BLaER1 (cell line): Measurements from ENCODE around the gene DIPK1A.

ENCODE experiments used
- H3K27ac ChIP-seq: shearing (Covaris generic); formaldehyde crosslinking; 2 replicates; pipeline ENCODE4 v1.8.1; 2022
- H3K27me3 ChIP-seq: shearing (Covaris generic); formaldehyde crosslinking; 2 replicates; pipeline ENCODE4 v1.8.1; 2022
- H3K36me3 ChIP-seq: shearing (Covaris generic); formaldehyde crosslinking; 2 replicates; pipeline ENCODE4 v1.8.1; 2022
- H3K4me1 ChIP-seq: shearing (Covaris generic); formaldehyde crosslinking; 2 replicates; pipeline ENCODE4 v1.8.1; 2022
- H3K4me2 ChIP-seq: shearing (Covaris generic); formaldehyde crosslinking; 2 replicates; pipeline ENCODE4 v1.8.1; 2022
- H3K4me3 ChIP-seq: shearing (Covaris generic); formaldehyde crosslinking; 2 replicates; pipeline ENCODE4 v1.8.1; 2022
- H3K9ac ChIP-seq: shearing (Covaris generic); formaldehyde crosslinking; 2 replicates; pipeline ENCODE4 v1.8.1; 2022
- H3K9me3 ChIP-seq: shearing (Covaris generic); formaldehyde crosslinking; 2 replicates; pipeline ENCODE4 v1.8.1; 2022
- H4K20me1 ChIP-seq: shearing (Covaris generic); formaldehyde crosslinking; 2 replicates; pipeline ENCODE4 v1.8.1; 2022
- Cebpa-rat ChIP-seq: shearing (Covaris generic); IDR thresholded peaks from 2 replicates; pipeline ENCODE4 v1.8.1; 2022

The DIPK1A gene

DNA sequence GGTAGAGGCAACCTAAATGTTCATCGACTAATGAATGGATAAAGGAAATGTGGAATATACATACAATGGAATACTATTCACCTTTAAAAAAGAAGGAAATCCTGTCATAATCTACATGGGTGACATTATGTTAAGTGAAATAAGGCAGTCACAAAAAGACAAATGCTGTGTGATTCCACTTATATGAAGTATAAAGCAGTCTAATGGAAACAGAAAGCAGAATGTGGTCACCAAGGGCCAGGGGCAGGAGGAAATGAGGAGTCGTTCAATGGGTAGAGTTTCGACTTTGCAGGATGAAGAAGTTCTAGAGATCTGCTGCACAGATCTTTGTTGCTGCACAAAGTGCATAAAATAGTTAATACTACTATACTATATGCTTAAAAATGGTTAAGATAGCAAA lies 7.8 kb downstream of the DIPK1A start:
- TF ChIP-seq Cebpa-rat: no peak
- no peaks in the 10 kb centered on the region for H3K9me3 ChIP-seq
- no peak overlapping the region for H3K27ac ChIP-seq

GRCh38 chr1:92952714-92953113 lies 8.5 kb downstream of the DIPK1A start:
- Histone ChIP-seq H3K27me3 (no peaks in the 10 kb centered on the region), H3K27ac (no peak overlapping the region), H3K9me3 (no peaks in the 10 kb centered on the region), H3K4me2 (no peak overlapping the region), H4K20me1 (no peaks in the 10 kb centered on the region), H3K9ac (no peak overlapping the region), H3K4me1 (peaks cover 52% of the 10 kb centered on the region), H3K4me3 (no peak overlapping the region), H3K36me3 (no peaks in the 10 kb centered on the region)
- TF ChIP-seq Cebpa-rat: no peak

More for the DNA sequence above, 7.8 kb downstream of the DIPK1A start:
- Histone ChIP-seq H4K20me1 (no peaks in the 10 kb centered on the region), H3K9ac (no peak overlapping the region), H3K36me3 (no peaks in the 10 kb centered on the region), H3K27me3 (no peaks in the 10 kb centered on the region), H3K4me3 (no peak overlapping the region), H3K4me1 (peaks cover 52% of the 10 kb centered on the region), H3K4me2 (peak overlapping the region; percentile 6; the same call in 1 of the 2 replicates)

DNA sequence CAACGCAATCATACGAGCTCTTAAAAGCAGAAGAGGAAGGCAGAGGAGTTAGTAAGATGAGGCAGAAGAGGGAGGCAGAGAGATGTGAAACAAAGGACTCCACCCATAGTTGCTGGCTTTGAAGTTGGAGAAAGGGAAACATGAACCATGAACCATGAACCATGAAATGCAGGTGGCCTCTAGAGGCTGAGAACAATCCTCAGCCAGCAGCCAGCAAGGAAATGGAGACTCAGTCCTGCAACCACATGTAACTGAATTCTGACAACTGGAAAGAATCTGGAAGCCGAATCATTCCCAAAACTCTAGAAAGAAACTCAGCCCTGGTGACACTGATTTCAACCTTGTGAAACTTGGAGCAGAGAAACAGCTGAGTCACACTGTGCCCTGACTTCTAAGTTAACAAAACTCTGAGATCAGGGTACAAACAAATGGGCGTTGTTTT lies 10.1 kb downstream of the DIPK1A start:
- Histone ChIP-seq H3K4me1 (peaks cover 47% of the 10 kb centered on the region), H3K36me3 (no peaks in the 10 kb centered on the region), H3K9me3 (no peaks in the 10 kb centered on the region), H3K4me3 (no peak overlapping the region), H3K27me3 (no peaks in the 10 kb centered on the region), H4K20me1 (no peaks in the 10 kb centered on the region), H3K4me2 (peak overlapping the region; percentile 75), H3K27ac (peak overlapping the region; percentile 73; the same call in 1 of the 2 replicates), H3K9ac (peak overlapping the region; percentile 53; the same call in 1 of the 2 replicates)
- TF ChIP-seq Cebpa-rat: no peak

DNA sequence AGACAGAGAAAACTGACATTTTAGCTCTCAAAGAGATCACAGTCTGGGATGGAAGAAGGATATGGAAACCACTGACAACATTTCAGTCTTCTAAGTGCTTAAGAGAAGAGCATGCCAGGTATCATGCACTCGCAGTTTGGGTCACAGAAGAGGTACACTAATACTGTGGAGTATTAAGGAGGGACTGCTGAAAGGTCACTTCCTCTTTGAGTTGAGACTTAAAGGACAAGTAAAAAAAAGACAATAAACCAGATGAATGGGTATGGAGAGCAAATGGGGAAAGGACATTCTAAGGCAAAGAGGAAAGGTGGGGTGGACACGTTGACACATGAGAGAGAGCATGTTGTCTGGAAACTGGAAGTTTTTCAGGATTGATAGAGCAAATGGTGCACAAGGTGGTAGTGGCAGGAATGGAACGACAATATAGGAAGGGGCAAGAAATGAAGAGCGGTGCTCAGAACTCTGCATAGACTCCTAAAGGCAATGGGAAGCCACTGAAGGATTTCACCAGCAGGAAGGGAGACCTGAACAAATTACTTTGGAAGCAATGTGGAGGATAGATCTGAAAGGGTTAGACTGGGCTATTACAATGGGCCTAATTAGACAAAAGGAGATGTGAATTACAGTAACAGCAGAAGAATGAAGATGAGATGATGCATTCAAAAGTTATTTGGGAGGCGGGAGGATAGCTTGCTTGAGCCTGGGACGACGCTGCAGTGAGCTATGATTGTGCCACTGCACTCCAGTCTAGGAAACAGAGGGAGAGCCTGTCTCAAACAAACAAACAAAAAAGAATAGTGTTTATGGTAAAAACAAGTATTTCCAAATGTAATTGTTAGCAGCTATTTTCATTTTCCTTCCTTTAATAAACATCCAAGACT lies 11.1 kb downstream of the DIPK1A start:
- H3K4me2 ChIP-seq: peak overlapping the region; percentile 75
- no peaks in the 10 kb centered on the region for H3K36me3 ChIP-seq
- TF ChIP-seq Cebpa-rat: no peak
- no peaks in the 10 kb centered on the region for H3K27me3 ChIP-seq
- no peaks in the 10 kb centered on the region for H3K9me3 ChIP-seq
- 0 out of 2 replicates have a peak overlapping the region, but pooled peaks have one; percentile 73 for H3K27ac ChIP-seq
- H3K4me1 ChIP-seq: peaks cover 53% of the 10 kb centered on the region
- no peak overlapping the region for H3K9ac ChIP-seq
- no peaks in the 10 kb centered on the region for H4K20me1 ChIP-seq
- no peak overlapping the region for H3K4me3 ChIP-seq

- H3K9ac ChIP-seq: no peak overlapping the region
- no peak overlapping the region for H3K4me3 ChIP-seq
- H3K4me1 ChIP-seq: peaks cover 56% of the 10 kb centered on the region
- H3K36me3 ChIP-seq: no peaks in the 10 kb centered on the region
- H3K4me2 ChIP-seq: no peak overlapping the region
- H3K27me3 ChIP-seq: no peaks in the 10 kb centered on the region
- no peak for TF ChIP-seq Cebpa-rat
- no peak overlapping the region for H3K27ac ChIP-seq
- H3K9me3 ChIP-seq: no peaks in the 10 kb centered on the region
- no peaks in the 10 kb centered on the region for H4K20me1 ChIP-seq
Measured at GRCh38 chr1:92948071-92948470, 13.2 kb downstream of the DIPK1A start.

DNA sequence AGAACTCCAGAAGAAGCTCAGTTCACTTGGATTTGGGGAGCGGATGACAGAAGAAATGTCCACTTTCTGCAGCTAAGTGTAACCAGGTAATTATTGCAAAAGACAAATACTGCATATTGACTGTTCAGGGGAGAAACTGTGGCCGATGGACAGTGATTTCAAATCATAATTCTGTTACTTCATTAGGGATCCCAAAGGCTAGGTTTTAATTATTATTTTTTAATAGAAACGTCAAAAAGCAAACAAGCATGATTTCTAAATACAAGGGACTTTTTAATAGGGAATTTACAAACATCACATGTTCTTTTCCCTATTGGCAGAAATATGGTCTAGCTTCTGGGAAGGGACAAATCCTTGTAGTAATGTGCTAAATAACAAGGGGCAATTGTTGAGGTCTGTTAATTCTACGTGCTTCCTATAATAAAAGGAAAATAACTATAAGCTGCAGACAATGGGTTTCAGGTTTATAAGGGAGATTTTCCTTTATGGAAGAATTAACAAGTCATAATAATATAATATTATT lies 15.5 kb downstream of the DIPK1A start:
- H3K4me1 ChIP-seq: peaks cover 33% of the 10 kb centered on the region

DNA sequence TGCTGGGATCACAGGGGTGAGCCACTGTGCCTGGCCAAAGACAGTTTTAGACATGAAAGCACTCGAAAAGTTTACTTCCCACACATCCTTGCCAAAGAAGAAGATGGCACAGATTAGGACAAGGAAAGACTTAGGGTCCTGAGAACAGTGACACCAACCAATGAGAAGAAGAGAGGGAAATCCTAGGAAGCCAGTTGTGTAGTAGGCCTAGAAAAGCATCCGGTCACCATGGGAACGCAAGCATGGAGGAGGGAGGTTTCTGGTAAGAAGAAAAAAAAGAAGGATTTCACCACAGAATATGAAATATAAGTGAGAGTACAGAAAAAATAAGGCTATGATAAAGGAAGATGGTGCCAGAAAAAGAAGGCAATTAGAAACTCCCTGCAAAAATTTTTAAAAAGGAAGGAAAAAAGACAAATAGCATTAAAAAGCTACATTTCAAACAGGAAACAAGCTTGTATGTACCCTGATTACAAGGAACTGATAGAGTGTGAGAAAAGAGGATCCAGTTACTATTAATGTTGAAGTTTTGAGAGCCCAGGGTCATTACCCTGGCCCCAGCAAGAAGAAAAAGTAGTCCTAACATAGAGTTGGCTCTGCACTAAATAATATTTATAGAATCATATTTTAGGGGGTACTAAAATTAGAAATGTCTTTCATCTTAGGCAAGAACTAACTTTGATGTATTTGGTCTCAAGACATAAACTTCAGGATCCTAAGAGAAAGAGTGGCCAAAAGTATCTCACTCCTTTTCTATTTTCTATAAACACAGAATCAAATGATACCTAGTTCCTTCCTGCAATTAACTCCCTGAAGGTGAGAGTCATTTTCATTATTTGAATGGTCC lies 16.1 kb downstream of the DIPK1A start:
- H3K27me3 ChIP-seq: no peaks in the 10 kb centered on the region
- no peak overlapping the region for H3K27ac ChIP-seq
- no peaks in the 10 kb centered on the region for H3K9me3 ChIP-seq
- peaks cover 26% of the 10 kb centered on the region for H3K4me1 ChIP-seq
- H3K9ac ChIP-seq: no peak overlapping the region
- TF ChIP-seq Cebpa-rat: no peak
- no peaks in the 10 kb centered on the region for H4K20me1 ChIP-seq
- H3K4me3 ChIP-seq: no peak overlapping the region
- H3K36me3 ChIP-seq: no peaks in the 10 kb centered on the region
- peak overlapping the region; percentile 10 for H3K4me2 ChIP-seq

More for the DNA sequence above, 15.5 kb downstream of the DIPK1A start:
- no peak for TF ChIP-seq Cebpa-rat
- Histone ChIP-seq H3K27ac (no peak overlapping the region), H3K4me2 (peak overlapping the region; percentile 10; the same call in 1 of the 2 replicates), H3K9me3 (no peaks in the 10 kb centered on the region), H4K20me1 (no peaks in the 10 kb centered on the region), H3K4me3 (no peak overlapping the region), H3K27me3 (no peaks in the 10 kb centered on the region), H3K36me3 (no peaks in the 10 kb centered on the region), H3K9ac (no peak overlapping the region)

DNA sequence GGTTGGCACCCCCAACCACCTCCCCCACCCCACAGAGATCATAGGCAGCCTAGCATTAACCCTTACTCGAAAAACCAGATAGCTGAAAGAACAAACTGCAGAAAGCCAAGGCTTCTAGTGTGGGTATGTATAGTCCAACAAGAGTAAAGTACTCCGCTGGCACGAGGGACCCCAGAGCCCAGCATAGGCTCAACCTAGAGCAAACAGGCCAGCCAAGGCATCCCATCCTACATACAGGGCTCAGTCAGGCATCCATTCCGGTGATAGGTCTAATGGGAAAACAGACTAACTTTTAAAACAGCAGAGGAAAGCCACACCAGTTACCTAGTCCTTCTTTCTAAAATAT lies 17.8 kb downstream of the DIPK1A start:
- H3K4me1 ChIP-seq: peaks cover 16% of the 10 kb centered on the region

GRCh38 chr1:92940541-92940940 lies 20.7 kb downstream of the DIPK1A start:
- H3K27ac ChIP-seq: no peak overlapping the region
- H4K20me1 ChIP-seq: no peaks in the 10 kb centered on the region
- TF ChIP-seq Cebpa-rat: no peak
- no peak overlapping the region for H3K4me3 ChIP-seq
- H3K36me3 ChIP-seq: no peaks in the 10 kb centered on the region
- no peaks in the 10 kb centered on the region for H3K27me3 ChIP-seq
- no peak overlapping the region for H3K9ac ChIP-seq
- H3K4me2 ChIP-seq: no peak overlapping the region
- H3K4me1 ChIP-seq: peaks cover 14% of the 10 kb centered on the region
- no peaks in the 10 kb centered on the region for H3K9me3 ChIP-seq

More for the DNA sequence above, 17.8 kb downstream of the DIPK1A start:
- H3K4me2 ChIP-seq: no peak overlapping the region
- no peak for TF ChIP-seq Cebpa-rat
- no peak overlapping the region for H3K4me3 ChIP-seq
- H4K20me1 ChIP-seq: no peaks in the 10 kb centered on the region
- H3K9me3 ChIP-seq: no peaks in the 10 kb centered on the region
- no peaks in the 10 kb centered on the region for H3K36me3 ChIP-seq
- H3K27ac ChIP-seq: no peak overlapping the region
- H3K9ac ChIP-seq: no peak overlapping the region
- no peaks in the 10 kb centered on the region for H3K27me3 ChIP-seq

GRCh38 chr1:92937731-92938130 lies 23.5 kb downstream of the DIPK1A start:
- no peak overlapping the region for H3K27ac ChIP-seq
- H3K36me3 ChIP-seq: no peaks in the 10 kb centered on the region
- H4K20me1 ChIP-seq: no peaks in the 10 kb centered on the region
- no peaks in the 10 kb centered on the region for H3K9me3 ChIP-seq
- no peaks in the 10 kb centered on the region for H3K27me3 ChIP-seq
- H3K4me1 ChIP-seq: peaks cover 7% of the 10 kb centered on the region
- TF ChIP-seq Cebpa-rat: no peak
- H3K4me3 ChIP-seq: no peak overlapping the region
- H3K9ac ChIP-seq: no peak overlapping the region
- H3K4me2 ChIP-seq: no peak overlapping the region
